Right ventricle myocardium inferior (tissue), 1 donor: ENCODE data around the gene GTF2A1. TPM values are rescaled to one million over a fixed set of nuclear protein-coding genes. Genes with fewer than 3 reads are reported as not detected.
"Not testable (repeated sequence)": the region's sequence is repeated elsewhere in the genome, so short reads cannot be mapped to it uniquely, and the experiment has no call there.

Experiments
- ATAC-seq: fragments of 200-7000 bp; cut with Tn5 transposase; one replicate; pipeline ENCODE4 v1.9.1; 2020; ENCODE audit warnings: mild to moderate bottlenecking, moderate library complexity
- DNase-seq: peaks from one replicate; pipeline ENCODE4 v3.0.0; 2021; ENCODE audit errors: missing footprints
- intact Hi-C: fragments of 100-400 bp; cut with DNase I; formaldehyde crosslinking; loops from one replicate; pipeline ENCODE4 v1.11.0; 2022
- long read RNA-seq: library from polyadenylated mRNA; unstranded; transcript quantifications from one replicate; pipeline ENCODE4 v2.0.0, GENCODE V29; 2021
- total RNA-seq: library from RNA; stranded (reverse); fragmentation: NEBNext Ultra II Directional; extraction: Animal tissue kit (Norgen Biotek cat#: 25700); gene quantifications from one replicate; pipeline ENCODE4 v1.2.1, GENCODE V29; 2021
- donor health status: DM: no; HTN: yes; CAD: no; lungs with severe emphysema.

GTF2A1 gene
- 17.3 TPM for total RNA-seq
- long read RNA-seq, partial matches to known transcripts, result 0 of 1 reads
- long read RNA-seq, other reads (novel, unspliced or antisense), result 1 of 1 reads

DNA sequence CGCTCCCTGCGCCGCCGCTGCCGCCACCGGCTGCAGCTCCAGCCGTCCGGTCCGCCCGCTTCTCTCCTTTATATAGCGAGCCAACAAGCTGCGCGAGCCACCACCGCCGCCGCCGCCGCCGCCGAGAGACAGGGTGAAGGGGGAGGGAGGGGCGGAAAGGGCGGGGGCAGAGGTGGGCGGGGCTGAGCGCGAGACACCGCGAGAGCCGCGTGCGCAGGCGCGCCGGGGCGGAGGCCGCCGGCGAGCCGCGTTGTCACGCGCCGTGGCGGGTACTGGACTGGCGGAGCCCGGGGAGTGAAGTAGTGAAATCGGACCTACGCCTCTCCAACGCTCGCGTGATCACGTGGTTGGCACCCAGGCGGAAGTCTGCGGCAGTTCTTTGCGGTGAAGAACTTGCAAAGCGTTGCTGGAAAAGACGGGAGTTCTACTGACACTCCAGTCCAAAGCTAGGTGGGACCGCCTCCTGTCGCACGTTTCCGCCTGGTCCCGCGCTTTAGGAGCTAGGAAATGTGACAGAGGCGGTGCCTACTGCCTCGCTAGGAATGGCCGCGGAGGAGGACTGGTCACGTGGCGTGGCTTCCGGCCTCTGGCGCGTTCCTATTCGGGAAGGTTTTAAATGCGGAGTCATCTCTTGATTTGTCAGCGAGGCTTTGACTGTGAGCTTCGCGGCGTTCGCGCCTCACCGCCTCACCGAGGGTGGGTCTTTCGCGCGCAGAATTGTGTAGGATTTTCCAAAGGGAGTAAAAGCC is at the start of gene GTF2A1:
TSS of gene GTF2A1 (minus strand) at position 130 of the 749 bp plus-strand sequence. CDS start 441 bp downstream, outside the sequence.
- peak; percentile 98 for DNase-seq
- intact Hi-C loops, result no loop called here
- peak; percentile 94 for ATAC-seq

DNA sequence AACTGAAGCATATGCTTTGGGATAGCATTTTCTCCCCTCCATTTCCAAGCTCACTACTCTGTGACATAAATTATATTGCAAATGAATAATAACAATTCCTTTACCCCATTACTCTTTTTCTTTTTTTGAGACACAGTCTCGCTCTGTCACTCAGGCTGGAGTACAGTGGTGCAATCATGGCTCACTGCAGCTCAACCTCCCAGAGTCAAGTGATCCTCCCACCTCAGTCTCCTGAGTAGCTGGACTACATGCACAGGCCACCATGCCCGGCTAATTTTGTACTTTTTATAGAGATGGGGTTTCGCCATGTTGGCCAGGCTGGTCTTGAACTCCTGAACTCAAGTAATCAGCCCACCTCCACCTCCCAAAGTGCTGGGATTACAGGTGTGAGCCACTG is 49.2 kb upstream of the GTF2A1 start:
- DNase-seq (no peak), ATAC-seq (no peak)
- intact Hi-C loops, result loop anchor here (1.0 kb wide), 1 partner anchor 183 kb away; no protein-coding TSS in a partner anchor

DNA sequence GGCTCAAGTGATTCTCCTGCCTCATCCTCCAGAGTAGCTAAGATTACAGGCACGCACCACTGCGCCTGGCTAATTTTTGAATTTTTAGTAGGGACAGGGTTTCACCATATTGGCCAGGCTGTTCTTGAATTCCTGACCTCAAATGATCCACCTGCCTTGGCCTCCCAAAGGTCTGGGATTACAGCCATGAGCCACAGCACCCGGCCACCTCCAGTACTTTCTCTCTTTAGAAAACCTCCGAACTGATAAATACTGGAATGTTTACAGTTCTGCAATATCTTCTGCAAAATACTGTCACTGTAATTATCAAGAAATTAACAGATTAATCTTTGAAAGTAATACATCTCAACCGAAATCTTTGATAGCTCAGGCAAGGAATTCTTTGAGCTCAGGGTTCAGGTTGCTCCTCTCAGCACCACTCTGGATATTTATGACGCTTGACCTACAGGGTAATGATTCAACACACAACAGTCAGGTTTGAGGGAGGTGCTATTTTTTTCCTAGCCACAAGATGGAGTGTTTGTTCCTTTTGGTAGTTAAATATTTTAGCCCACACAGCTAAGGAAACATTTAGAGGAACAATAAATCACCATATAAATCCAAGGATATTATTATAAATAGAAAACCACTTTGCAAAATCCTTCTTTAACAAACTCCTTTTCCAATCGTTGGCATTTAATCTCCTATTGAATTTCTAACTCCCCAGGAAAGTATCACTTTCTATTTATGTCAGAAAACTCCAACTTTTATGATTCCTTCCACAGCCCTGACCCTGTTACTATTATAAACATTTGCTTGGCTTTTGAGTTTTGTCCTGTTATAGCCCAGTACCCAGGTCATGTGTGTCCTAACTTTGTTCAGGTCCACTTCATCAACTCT is 48.6 kb upstream of the GTF2A1 start:
- ATAC-seq, result peak; percentile 65
- DNase-seq, result no peak
- intact Hi-C loops, result loop anchor here (1.0 kb wide), 1 partner anchor 184 kb away; no protein-coding TSS in a partner anchor

DNA sequence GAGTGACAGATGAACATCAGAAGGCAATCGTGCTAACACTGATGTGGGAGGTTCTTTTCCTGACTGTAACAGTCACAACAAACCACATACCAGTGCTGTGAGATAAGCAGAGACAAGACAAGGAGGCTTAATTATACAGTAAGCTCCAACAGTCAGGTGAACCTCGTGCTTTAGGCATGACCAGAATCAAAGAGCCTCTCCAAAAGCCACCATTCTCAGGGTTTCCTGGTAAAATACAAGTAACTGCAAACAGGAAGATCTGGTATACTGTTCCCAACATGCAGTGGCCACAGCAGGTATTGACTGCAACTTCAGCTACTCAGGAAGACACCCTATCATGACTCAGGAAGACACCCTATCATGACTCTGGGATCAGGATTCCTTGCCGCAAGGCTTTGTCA is 47.3 kb upstream of the GTF2A1 start:
- no peak for DNase-seq
- ATAC-seq, result no peak
- intact Hi-C loops, result no loop called here

DNA sequence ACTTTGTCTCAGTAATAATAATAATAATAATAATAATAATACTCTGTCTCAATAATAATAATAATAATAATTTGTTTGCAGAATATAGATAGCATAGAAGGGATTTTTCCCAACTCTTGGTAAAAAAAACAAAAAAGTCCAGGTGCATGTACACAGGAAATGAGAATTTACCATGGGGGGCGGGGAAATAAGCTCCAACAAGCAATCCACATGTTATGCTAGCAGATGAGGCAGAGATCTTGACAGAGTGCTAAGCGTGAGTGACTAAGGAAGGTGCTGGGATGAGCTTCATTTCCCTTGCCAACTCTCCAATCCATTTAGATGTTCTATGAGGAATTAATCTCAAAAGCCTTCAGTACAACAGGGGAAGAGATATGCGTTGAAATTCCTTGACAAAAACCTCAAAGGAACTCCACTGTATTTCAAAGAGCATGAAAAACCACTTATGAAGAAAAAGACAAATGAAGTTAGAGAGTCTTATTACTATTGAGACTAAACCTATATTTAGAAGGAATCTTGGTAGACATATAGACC is 44.9 kb upstream of the GTF2A1 start:
- DNase-seq, result no peak
- intact Hi-C loops, result no loop called here
- no peak for ATAC-seq

DNA sequence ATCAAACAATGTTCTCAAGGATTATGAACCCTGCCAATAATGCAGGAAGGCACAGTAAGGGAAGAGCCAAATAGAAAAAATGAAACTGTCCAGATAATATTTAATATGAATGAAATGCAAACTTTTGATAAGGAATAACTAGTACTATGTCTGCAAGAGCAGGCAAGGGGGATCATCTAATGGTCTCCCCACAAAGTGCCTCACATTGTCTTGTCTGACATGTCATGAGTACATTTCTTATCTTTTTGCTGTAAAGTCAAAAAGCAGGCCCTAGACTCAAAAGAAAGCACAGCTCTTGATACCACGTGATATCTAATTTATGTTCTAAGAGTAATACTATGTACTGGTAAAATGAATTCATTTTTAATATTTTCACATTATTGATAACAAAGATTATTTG is 43.9 kb upstream of the GTF2A1 start:
- intact Hi-C loops, result no loop called here
- DNase-seq (no peak), ATAC-seq (no peak)

DNA sequence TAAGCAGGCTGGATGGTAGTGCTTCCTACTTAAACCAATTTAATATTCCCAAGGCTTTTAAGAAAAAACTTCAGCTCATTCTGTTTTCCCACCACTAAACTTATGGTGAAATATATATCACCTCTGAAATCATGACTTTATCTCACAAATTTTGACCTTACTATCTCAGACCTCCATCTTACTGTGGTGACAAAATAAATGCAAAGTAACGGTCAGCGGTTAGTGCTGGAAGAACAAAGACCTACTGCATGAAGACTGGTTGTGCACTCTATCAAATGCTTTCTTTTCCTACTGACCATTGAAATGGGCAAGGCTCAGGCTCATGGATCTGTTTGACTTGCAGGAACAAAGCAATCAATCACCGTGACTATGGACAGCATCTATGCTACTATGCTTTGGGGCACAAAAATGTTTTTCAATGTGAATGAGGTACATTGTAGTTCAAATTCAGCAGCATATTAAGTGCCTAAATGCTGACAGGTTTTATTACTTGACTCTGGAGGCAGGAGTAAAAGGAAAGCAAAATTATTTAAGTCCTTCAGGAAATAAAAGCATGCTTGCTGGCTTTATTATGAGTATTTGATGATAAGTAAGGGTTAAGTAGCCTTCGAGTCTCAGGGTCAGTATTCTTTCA is 43.1 kb upstream of the GTF2A1 start:
- ATAC-seq (no peak), DNase-seq (no peak)
- intact Hi-C loops, result no loop called here

DNA sequence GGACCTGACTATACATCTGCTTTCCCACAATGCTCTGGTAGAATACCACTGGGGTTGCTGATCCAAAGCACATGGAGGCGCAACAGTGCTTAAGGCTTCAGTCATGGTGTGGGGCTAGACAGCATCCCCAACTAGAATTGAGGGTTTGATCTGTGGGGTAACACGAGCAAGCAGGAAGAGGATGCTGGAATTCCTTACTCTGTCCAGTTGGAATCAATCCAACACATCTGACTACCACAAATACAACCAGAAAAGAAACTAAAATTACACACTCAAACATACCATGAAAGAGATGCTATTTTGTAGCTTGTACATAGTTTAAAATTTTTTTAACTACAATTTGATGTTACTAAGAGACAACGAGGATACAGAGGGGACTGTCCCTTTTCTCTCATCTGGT is 40.4 kb upstream of the GTF2A1 start:
- no peak for ATAC-seq

DNA sequence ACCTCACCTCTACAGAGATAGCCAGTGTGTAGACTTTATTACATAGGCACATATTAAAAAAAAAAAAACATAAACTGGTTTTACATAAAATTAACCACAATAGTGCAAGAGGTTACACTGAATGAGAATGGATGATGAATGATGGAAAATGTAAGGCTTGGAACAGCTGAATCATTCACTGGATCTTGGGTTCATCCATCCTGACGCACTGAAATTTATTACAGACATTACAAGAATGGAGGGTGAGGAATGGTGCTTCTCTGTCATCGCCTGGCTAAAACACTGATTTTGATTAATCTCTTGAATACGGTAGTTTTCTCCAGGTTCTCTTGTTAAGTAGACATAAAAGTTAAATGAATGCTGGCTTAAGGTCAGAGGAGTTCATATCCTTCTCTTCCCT is 40.0 kb upstream of the GTF2A1 start:
- ATAC-seq (no peak), DNase-seq (no peak)
- intact Hi-C loops, result no loop called here

More for the DNA sequence above, 40.4 kb upstream of the GTF2A1 start:
- intact Hi-C loops, result no loop called here
- no peak for DNase-seq

DNA sequence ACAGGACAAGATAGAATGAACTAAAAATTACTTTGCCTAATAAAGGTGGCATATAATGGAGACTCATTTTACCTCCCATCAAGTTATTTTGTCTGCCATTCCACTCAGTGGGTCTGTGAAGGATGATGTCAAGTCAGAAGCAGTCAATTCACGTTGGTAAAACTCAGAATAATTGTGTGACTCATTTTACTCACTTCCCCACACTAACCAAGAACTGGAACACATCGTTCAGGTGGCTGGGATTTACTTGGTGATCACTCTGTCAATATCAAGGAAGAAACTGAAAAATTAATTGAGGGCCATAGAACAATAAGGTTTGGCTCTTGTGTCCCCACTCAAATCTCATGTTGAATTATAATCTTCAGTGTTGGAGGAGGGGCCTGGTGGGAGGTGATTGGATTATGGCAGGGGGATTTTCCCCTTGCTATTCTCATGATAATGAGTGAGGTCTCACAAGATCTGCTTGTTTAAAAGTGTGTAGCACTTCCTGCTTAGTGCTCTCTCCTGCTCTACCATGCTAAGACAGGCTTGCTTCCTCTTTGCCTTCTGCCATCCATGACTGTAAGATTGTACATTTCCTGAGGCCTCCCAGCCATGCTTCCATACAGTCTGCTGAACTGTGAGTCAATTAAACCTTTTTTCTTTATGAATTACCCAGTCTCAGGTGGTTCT is 35.7 kb upstream of the GTF2A1 start:
- intact Hi-C loops, result no loop called here
- DNase-seq (no peak), ATAC-seq (no peak)

DNA sequence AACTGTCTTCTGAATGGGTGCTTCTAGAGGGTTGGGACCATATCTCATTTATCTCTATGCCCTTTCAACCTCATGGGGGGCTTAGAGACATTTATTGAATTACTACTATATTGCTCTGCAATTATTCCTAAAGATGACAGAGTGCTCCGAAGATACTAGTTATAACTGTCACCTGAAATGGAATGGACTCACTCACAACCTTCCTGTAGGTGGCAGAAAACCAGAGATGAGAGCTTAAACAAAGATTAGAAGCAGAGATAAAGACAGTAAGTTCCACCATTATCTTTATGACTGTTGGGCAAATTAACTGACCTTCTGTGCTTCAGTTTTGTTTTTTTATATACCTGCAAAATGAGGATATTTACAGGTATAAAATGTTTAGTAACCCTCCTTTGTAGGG is 31.5 kb upstream of the GTF2A1 start:
- ATAC-seq (no peak), DNase-seq (no peak)

DNA sequence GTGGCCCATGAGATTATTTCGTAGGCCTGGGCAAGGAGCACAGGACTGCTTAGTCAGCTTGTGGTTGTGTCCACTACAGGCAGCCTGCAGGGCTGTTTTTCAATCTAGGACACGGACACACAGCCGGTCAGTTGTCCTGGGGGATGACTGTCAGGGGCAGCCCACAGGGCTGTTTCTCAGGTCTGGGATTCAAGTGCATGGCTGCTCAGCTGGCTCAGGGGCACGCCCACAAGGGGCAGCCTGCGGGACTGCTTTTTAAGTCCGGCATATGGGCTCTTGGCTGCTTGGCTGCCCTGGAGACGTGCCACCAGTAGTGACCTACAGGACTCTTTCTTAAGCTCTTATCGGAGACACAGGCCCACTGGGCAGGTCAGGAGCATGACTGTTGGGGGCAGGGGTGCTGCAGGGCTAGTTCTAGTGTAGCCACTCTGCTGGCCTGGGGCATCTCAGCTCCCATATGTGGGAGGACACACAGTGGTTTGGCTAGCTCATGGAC is 26.6 kb upstream of the GTF2A1 start:
- ATAC-seq (peak; percentile 10), DNase-seq (no peak)
- intact Hi-C loops, result no loop called here

More for the DNA sequence above, 31.5 kb upstream of the GTF2A1 start:
- intact Hi-C loops, result no loop called here

DNA sequence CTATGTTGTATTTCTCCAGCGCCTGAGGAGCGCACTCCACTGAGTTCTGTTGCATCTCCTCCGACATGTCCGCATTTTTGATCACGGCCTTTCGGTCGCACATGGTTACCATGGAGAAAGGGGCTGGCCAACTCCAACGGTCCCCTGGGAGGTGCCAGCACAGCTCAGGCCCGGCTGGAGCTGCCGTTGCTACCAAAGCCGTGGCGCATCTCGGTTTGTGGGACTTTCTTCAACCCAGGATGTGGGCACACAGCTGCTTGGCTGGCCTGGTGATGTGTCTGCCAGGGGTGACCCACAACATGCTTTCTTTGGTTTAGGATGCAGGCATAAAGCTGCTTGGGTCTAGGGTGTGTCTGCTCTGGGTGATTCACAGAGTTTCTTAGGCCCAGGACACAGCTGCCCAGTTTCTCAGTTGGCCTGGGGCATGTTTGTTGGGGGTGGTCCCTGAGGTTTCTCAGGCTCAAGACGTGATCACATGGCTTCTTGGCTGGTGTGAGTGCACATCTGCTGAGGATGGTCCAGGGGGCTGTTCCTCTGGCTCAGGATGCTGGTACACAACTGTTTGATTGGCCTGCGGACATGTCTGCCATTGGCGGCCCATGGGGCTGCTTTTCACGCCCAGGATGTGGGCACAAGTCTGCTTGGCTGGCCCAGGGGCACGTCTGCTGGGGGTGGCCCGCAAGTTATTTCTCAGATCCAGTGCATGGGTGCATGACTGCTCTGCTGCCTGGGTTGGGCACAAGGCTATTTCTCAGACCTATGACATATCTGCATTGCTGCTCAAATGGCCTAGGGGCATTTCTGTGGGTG is 25.9 kb upstream of the GTF2A1 start:
- no peak for ATAC-seq
- intact Hi-C loops, result no loop called here
- no peak for DNase-seq

DNA sequence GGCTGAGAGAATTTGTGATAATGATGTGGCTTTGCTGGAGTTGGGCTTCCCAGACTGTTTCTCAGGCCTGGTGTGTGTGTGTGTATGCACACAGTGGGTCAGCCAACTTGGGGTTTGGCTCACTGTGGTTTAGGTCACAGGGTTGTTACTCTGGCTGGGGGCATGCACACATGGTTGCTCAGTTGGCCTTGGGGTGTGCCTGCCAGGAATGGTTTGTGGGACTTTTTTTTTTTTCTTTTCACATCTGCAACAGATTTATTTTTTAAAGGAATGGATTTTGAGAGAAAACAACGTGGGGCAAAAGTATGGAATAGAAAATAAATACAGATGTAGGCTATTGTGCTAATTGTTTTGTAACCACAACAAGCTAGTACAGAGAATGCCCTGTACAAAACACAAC is 25.0 kb upstream of the GTF2A1 start:
- no peak for ATAC-seq
- intact Hi-C loops, result no loop called here

DNA sequence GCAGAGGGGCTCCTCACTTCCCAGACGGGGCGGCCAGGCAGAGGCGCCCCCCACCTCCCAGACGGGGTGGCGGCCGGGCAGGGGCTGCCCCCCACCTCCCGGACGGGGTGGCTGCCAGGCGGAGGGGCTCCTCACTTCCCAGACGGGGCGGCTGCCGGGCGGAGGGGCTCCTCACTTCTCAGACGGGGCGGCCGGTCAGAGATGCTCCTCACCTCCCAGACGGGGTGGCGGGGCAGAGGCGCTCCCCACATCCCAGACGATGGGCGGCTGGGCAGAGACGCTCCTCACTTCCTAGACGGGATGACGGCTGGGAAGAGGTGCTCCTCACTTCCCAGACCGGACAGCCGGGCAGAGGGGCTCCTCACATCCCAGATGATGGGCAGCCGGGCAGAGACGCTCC is 23.7 kb upstream of the GTF2A1 start:
- DNase-seq, intact Hi-C loops, ATAC-seq: not testable (repeated sequence)

More for the DNA sequence above, 25.0 kb upstream of the GTF2A1 start:
- DNase-seq, result no peak

DNA sequence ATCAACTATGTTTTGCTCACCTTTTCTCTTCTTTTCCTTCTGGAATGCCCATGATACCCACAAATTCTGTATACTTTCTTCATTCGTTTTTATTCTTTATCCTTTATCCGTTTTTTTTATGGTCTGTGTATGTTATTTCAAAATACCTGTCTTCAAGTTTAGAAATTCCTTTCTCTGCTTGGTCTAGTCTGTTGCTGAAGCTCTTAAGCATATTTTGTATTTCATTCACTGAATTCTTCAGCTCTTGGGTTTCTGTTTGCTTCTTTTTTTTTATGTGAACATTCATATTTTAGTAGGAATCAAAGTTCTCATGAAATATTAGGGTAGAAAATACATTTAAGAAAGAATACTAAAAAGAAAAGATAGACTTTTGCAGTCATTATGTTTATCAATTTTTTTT is 22.7 kb upstream of the GTF2A1 start:
- no peak for ATAC-seq
- DNase-seq, result no peak
- intact Hi-C loops, result no loop called here

DNA sequence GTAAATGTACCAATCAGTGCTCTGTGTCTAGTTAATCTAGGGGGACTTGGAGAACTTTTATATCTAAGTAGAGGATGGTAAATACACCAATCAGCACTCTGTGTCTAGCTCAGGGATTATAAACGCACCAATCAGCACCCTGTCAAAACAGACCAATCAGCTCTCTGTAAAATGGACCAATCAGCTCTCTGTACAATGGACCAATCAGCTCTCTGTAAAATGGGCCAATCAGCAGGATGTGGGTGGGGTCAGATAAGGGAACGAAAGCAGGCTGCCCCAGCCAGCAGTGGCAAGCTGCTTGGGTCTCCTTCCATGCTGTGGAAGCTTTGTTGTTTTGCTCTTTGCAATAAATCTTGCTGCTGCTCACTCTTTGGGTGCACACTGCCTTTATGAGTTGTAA is 16.1 kb upstream of the GTF2A1 start:
- intact Hi-C loops, ATAC-seq, DNase-seq: not testable (repeated sequence)

DNA sequence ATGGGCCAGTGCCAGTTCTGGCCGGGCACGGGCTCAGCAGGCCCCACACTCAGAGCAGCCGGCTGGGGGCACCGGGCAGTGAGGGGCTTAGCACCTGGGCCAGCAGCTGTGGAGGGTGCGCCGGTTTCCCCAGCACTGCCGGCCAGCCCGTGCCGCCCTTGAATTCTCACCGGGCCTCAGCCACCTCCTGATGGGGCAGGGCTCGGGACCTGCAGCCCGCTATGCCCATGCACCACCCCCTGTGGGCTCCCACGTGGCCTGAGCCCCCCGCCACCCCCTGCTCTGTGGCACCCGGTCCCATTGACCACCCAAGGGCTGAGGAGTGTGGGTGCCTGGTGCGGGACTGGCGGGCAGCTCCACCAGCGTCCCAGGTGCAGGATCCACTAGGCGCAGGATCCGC is 15.4 kb upstream of the GTF2A1 start:
- ATAC-seq, result no peak
- intact Hi-C loops, result no loop called here

More for the DNA sequence above, 15.4 kb upstream of the GTF2A1 start:
- DNase-seq, result no peak
